SU-DHL-6 (cell line): ENCODE results near the gene POLR2C.

ENCODE experiments used
- CTCF ChIP-seq: fragments of 200-600 bp; sonication (generic); IDR thresholded peaks from one replicate; pipeline ENCODE4 v1.5.1; 2017; ENCODE audit warnings: antibody characterized with exemption, mild to moderate bottlenecking, low read length, moderate library complexity; ENCODE audit not compliant: insufficient read depth, poor library complexity, severe bottlenecking
- EZH2phosphoT487 ChIP-seq: fragments of 200-600 bp; sonication (generic), shearing (Covaris generic); conservative IDR thresholded peaks from 2 replicates; pipeline ENCODE4 v1.6.1; 2018; ENCODE audit warnings: mild to moderate bottlenecking, antibody characterized with exemption, low read length, moderate library complexity, mixed read lengths

- TF ChIP-seq CTCF (no peak), EZH2phosphoT487 (no peak)
These were observed 26.8 kb downstream of the POLR2C start for GRCh38 chr16:57489229-57489628.
